NCI-H82 treated with DMSO at 0.1 percent for 48 hours (cell line): ENCODE data around the gene ATXN1L.
A peak's percentile ranks its signal among the peaks of the same experiment; 100 is the strongest.
"Not testable (repeated sequence)": the region's sequence is repeated elsewhere in the genome, so short reads cannot be mapped to it uniquely, and the experiment has no call there.

Source experiments
- DNase-seq: peaks from one replicate; lab custom pipeline; 2025; ENCODE audit not compliant: unreplicated experiment; lab: John Stamatoyannopoulos, UW

The ATXN1L gene

GRCh38 chr16:71851746-71852145 is 6.0 kb downstream of the ATXN1L start:
- DNase-seq: no peak

GRCh38 chr16:71852158-71852557 is 6.4 kb downstream of the ATXN1L start:
- no peak for DNase-seq

GRCh38 chr16:71852561-71852960 is 6.8 kb downstream of the ATXN1L start:
- no peak for DNase-seq

GRCh38 chr16:71853413-71853812 is 7.6 kb downstream of the ATXN1L start:
- DNase-seq: no peak

- DNase-seq: no peak
Observed at GRCh38 chr16:71854369-71854948, 8.7 kb downstream of the ATXN1L start.

GRCh38 chr16:71855937-71856662 is 10.3 kb downstream of the ATXN1L start:
- DNase-seq: no peak

- DNase-seq: no peak
Observed at GRCh38 chr16:71859762-71860521, 14.2 kb downstream of the ATXN1L start.

GRCh38 chr16:71863995-71864394 is 18.2 kb downstream of the ATXN1L start:
- DNase-seq: no peak

- DNase-seq: no peak
Observed at GRCh38 chr16:71865173-71865863, 19.5 kb downstream of the ATXN1L start.

GRCh38 chr16:71867175-71867574 is 21.4 kb downstream of the ATXN1L start:
- not testable (repeated sequence) for DNase-seq

GRCh38 chr16:71867939-71868338 is 22.2 kb downstream of the ATXN1L start:
- no peak for DNase-seq

- no peak for DNase-seq
Observed at GRCh38 chr16:71869089-71869488, 23.3 kb downstream of the ATXN1L start.

GRCh38 chr16:71870818-71871217 is 25.0 kb downstream of the ATXN1L start:
- DNase-seq: no peak

- DNase-seq: no peak
Observed at GRCh38 chr16:71873199-71873598, 27.4 kb downstream of the ATXN1L start.

- DNase-seq: no peak
Observed at GRCh38 chr16:71878911-71879310, 33.1 kb downstream of the ATXN1L start.

- DNase-seq: no peak
Observed at GRCh38 chr16:71880176-71880575, 34.4 kb downstream of the ATXN1L start.

GRCh38 chr16:71882505-71883167 is 36.9 kb downstream of the ATXN1L start:
- DNase-seq: peak; percentile 63

- DNase-seq: no peak
Observed at GRCh38 chr16:71883168-71883848, 37.5 kb downstream of the ATXN1L start.

GRCh38 chr16:71883849-71884638 is 38.3 kb downstream of the ATXN1L start, which contains the start of gene ZNF821:
Gene ZNF821 (minus strand): TSS chr16:71884182. CDS start chr16:71879946, 4,236 bp downstream.
- peak; percentile 52 for DNase-seq
